ENCODE results near the gene PIEZO2.

DNA sequence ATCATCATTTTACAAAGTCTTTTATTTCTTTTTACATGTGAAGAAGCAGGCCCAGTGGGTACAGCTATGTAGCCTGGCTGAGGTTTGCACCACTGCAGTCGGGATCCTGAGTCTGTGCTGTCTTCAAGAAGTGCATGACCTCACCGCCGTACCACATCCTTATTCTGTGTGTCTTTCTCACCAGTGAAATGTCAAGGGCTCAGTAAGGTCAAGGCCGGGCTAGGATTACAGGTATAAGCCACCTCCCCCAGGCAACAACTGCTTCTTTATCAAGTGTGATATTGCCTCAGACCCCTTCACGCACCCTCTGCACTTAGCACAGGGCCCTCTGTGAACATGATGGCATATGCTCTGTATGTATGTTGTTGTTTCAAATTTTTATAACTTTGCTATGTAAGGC is 76.7 kb downstream of the PIEZO2 start:
- TF ChIP-seq, protein P1, sequence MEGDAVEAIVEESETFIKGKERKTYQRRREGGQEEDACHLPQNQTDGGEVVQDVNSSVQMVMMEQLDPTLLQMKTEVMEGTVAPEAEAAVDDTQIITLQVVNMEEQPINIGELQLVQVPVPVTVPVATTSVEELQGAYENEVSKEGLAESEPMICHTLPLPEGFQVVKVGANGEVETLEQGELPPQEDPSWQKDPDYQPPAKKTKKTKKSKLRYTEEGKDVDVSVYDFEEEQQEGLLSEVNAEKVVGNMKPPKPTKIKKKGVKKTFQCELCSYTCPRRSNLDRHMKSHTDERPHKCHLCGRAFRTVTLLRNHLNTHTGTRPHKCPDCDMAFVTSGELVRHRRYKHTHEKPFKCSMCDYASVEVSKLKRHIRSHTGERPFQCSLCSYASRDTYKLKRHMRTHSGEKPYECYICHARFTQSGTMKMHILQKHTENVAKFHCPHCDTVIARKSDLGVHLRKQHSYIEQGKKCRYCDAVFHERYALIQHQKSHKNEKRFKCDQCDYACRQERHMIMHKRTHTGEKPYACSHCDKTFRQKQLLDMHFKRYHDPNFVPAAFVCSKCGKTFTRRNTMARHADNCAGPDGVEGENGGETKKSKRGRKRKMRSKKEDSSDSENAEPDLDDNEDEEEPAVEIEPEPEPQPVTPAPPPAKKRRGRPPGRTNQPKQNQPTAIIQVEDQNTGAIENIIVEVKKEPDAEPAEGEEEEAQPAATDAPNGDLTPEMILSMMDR (IDR thresholded peaks at IDR 0.05), result no peak
- no peak for TF ChIP-seq EZH2 (IDR thresholded peaks at IDR 0.05; ENCODE audit: borderline replicate concordance, insufficient read depth, low read depth, low read length, poor library complexity, severe bottlenecking)

Measured in B cell (primary cell).